ENCODE results near the gene ZNF709.
"Not testable (repeated sequence)": the region's sequence is repeated elsewhere in the genome, so short reads cannot be mapped to it uniquely, and the experiment has no call there.

ZNF709 gene

GRCh38 chr19:12453495-12453894 is 31.1 kb downstream of the ZNF709 start:
- ATAC-seq, result no peak

GRCh38 chr19:12450844-12451243 is 33.8 kb downstream of the ZNF709 start:
- DNase-seq, result no peak
- ATAC-seq, result no peak

More at GRCh38 chr19:12453495-12453894, 31.1 kb downstream of the ZNF709 start:
- no peak for DNase-seq

- no peak for ATAC-seq
- no peak for DNase-seq
Measured at GRCh38 chr19:12448808-12449207, 35.8 kb downstream of the ZNF709 start.

GRCh38 chr19:12440541-12441316 is 43.9 kb downstream of the ZNF709 start, which contains the start of gene ZNF443:
ZNF443 (minus strand) TSS chr19:12441021; CDS start chr19:12440914, 107 bp downstream.
- ATAC-seq (peak; percentile 100), DNase-seq (peak; percentile 98)

GRCh38 chr19:12439686-12440540 is 44.7 kb downstream of the ZNF709 start:
- ATAC-seq, result peak; percentile 21
- peak; percentile 68 for DNase-seq

GRCh38 chr19:12430726-12431299 is 53.8 kb downstream of the ZNF709 start:
- DNase-seq, ATAC-seq: not testable (repeated sequence)

- ATAC-seq (no peak), DNase-seq (no peak)
Measured at GRCh38 chr19:12425888-12426274, 58.7 kb downstream of the ZNF709 start.

- ATAC-seq (no peak), DNase-seq (no peak)
Measured at GRCh38 chr19:12425236-12425887, 59.3 kb downstream of the ZNF709 start.

- not testable (repeated sequence) for ATAC-seq, DNase-seq
Measured at GRCh38 chr19:12417273-12417672, 67.3 kb downstream of the ZNF709 start.

GRCh38 chr19:12411893-12412292 is 72.7 kb downstream of the ZNF709 start:
- DNase-seq (no peak), ATAC-seq (no peak)
